Measurements from ENCODE around the gene GPSM1.

GRCh38 chr9:136347472-136348256, 20.3 kb downstream of the GPSM1 start:
- no peak for TF ChIP-seq USF2 (CRISPR knock-in tag; IDR thresholded peaks at IDR 0.05)
- no peak for TF ChIP-seq NFATC4 (CRISPR knock-in tag; IDR thresholded peaks at IDR 0.05)
- TF ChIP-seq JAZF1 (CRISPR knock-in tag; IDR thresholded peaks at IDR 0.05) = no peak
- no peak for TF ChIP-seq CTCF (IDR thresholded peaks at IDR 0.05)

Measured in WTC11 (cell line).